OCI-LY1 (cell line): Measurements from ENCODE around the gene IL1RAPL2.

Experiments
- CTCF ChIP-seq: fragments of 200-600 bp; sonication (generic), shearing (Covaris generic); IDR thresholded peaks from 2 replicates; pipeline ENCODE4 v1.5.1; 2017; ENCODE audit warnings: mild to moderate bottlenecking, antibody characterized with exemption, low read length, moderate library complexity, mixed read lengths
- EZH2 ChIP-seq: fragments of 200-600 bp; sonication (generic), shearing (Covaris generic); IDR thresholded peaks from 2 replicates; pipeline ENCODE4 v1.8.0; 2017; ENCODE audit warnings: borderline replicate concordance, mixed run types, mild to moderate bottlenecking, antibody characterized with exemption, low read length, moderate library complexity, mixed read lengths

DNA sequence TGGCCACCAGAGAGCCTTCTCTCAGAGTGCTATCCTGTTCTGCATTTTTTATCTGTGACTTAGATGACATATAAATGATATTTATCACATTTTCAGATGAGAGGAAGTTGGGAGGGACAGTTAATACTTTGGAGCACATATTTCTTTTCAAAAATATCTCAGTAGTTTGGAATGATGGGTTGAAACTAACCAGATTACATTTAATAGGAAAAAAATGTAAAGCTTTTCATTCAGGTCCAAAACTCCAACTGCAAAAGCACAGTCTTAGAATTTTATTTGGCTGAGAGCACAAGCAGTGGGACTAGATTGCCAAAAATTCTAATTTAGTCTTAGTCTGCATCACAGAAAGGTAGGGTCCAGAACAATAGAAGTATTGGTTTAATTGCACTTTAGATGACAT lies 902.7 kb downstream of the IL1RAPL2 start:
- TF ChIP-seq CTCF: no peak
- no peak for TF ChIP-seq EZH2
